HG03558 (cell line): Measurements from ENCODE around the gene SMIM45.

Source experiments
- ATAC-seq: cut with Tn5 transposase; IDR thresholded peaks from one replicate; pipeline ENCODE4 v1.9.1; 2021; ENCODE audit warnings: moderate number of reproducible peaks; ENCODE audit not compliant: unreplicated experiment; ENCODE audit errors: extremely low read depth

Gene SMIM45

GRCh38 chr22:41951898-41952474, at the start of gene SMIM45:
Gene SMIM45 (plus strand): TSS chr22:41952150.
- no peak for ATAC-seq

- ATAC-seq, result no peak
These were observed 49.0 kb upstream of the SMIM45 start for GRCh38 chr22:41902932-41903421.

- ATAC-seq, result no peak
These were observed 47.2 kb upstream of the SMIM45 start for GRCh38 chr22:41904450-41905410.

GRCh38 chr22:41905411-41906202, 46.3 kb upstream of the SMIM45 start:
- no peak for ATAC-seq

- ATAC-seq, result no peak
These were observed 45.1 kb upstream of the SMIM45 start for GRCh38 chr22:41906822-41907221.

- no peak for ATAC-seq
These were observed 44.2 kb upstream of the SMIM45 start for GRCh38 chr22:41907436-41908401.

GRCh38 chr22:41908411-41909309, 43.3 kb upstream of the SMIM45 start:
- ATAC-seq, result no peak

GRCh38 chr22:41909310-41910049, 42.5 kb upstream of the SMIM45 start:
- ATAC-seq, result no peak

- ATAC-seq, result no peak
These were observed 41.6 kb upstream of the SMIM45 start for GRCh38 chr22:41910050-41911000.

GRCh38 chr22:41911001-41911611, 40.8 kb upstream of the SMIM45 start:
- ATAC-seq, result no peak

- no peak for ATAC-seq
These were observed 39.5 kb upstream of the SMIM45 start for GRCh38 chr22:41912338-41913039.

GRCh38 chr22:41913040-41913719, 38.8 kb upstream of the SMIM45 start:
- ATAC-seq, result no peak

GRCh38 chr22:41913842-41914534, 38.0 kb upstream of the SMIM45 start:
- no peak for ATAC-seq

GRCh38 chr22:41914611-41915034, 37.3 kb upstream of the SMIM45 start:
- no peak for ATAC-seq
